ENCODE measurements around the gene PXT1.
"Not testable (repeated sequence)": the region's sequence is repeated elsewhere in the genome, so short reads cannot be mapped to it uniquely, and the experiment has no call there.

PXT1 gene, protein sequence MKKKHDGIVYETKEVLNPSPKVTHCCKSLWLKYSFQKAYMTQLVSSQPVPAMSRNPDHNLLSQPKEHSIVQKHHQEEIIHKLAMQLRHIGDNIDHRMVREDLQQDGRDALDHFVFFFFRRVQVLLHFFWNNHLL

DNA sequence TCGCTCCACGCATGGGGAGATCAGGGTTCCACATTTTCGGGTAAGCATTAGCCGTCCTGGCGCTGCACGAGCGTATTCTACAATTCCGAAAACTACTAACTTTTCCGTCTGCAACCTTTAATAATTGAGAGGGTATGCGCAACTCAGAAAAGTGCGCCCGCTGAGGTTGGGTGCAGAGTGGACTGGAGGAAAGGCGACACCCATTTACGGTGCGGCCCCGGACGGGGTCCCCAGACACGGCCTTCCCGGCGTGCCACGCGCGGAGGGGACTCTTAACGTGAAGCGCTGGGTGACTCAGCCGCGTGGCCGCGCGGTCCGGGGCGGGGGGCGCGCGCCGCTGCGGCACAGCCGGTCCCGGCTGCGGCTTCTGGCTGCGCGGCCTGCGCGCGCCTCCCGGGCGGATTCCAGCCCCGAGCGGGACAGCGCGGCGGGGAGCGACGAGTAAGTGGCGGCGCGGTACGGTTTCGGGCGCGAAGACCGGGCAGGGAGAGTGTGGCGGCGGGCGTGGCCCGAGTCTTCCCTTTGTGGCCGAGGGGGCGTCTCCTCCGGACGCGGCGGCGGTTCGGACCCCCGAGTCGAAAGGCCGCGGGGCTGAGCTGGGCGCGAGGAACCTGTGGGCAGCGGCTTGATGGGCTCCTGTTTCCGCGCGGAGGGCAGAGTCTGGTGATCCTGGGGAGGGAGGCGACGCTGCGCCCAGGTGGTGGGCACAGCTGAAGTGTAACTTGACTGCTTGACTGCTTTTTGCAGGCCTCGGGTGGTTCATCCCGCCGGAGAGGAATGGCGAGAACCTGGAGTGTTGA, at the start of gene PXT1, which contains the start of gene KCTD20:
Gene PXT1 (minus strand): TSS at position 184 of the 800 bp plus-strand sequence. CDS start 16,772 bp downstream, outside the sequence.
Gene KCTD20 (plus strand): TSS at position 330 of the 800 bp plus-strand sequence. CDS start 27,098 bp downstream, outside the sequence.
- DNase-seq = peak; percentile 88

DNA sequence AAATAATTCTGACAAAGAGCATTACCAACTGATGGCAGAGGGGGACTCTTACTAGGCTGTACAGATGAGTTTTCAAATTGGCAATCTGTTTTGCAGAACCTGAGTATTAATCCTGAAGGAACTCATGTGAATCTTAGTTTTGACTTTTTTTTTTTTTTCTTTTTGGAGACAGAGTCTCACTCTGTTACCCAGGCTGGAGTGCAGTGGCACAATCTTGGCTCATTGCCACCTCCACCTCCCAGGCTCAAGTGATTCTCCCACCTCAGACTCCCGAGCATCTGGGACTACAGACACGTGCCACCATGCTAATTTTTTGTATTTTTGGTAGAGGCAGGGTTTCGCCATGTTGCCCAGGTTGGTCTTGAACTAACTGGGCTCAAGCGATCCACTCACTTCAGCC, 49.4 kb upstream of the PXT1 start:
- DNase-seq = no peak

GRCh38 chr6:36491378-36491965, 48.8 kb upstream of the PXT1 start:
- DNase-seq = no peak

DNA sequence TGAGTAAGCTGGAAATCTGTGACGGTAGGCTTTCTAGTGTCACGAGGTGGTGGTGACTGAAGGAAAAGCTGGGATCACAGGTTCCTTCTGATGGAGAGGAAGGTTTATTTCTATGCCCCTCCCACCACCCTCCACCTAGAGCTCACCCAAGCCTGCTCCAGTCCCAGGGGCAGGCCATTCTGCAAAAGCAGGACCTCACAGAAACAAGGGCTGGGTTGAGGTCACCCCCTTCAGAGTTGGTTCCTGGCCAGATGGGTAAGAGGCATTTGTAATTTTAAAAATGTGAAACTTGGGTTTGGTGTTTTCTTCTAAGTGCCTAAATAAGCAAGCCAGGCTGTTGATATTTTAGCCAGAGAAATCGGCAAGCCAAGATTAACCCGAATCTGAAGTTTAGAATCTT, 46.8 kb upstream of the PXT1 start:
- no peak for DNase-seq

GRCh38 chr6:36488221-36488620, 45.6 kb upstream of the PXT1 start:
- no peak for DNase-seq

DNA sequence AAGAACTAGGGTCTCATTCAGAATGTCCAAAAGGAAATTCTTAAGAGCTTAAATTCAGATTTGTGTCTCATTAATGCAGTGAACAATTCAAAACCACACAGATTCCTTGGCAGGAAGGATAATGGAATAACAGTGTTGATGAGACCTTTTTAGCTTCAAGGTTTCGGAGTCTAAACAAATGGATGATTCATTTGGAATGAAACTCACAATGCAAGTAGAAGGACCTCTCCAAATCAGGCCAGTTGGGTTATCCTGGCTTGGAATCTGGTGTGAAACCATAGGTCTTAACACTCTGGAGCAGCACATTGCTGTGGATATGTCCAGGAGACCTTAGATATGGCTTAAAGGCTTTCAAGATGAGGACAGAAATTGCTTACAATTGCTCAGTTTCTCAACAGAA, 45.0 kb upstream of the PXT1 start:
- no peak for DNase-seq

DNA sequence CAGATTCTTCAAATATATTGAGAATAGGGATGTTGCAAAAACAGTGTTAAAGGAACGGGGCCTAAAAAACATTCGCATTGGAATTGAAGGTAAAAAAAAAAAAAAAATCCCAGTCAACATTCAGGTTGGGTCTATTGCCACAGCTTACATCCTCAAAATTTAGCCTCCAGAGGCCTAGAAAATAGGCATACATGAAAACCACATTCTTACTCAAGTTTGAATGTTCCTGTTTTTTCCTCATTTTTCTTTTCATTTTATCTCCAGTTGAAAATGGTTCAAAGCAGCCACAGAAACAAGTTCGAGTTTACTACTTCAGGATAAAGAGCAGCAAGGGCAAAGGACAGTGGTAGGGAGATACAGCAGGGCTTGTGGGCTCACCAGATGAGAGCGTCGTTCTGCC, 42.1 kb upstream of the PXT1 start:
- no peak for DNase-seq

DNA sequence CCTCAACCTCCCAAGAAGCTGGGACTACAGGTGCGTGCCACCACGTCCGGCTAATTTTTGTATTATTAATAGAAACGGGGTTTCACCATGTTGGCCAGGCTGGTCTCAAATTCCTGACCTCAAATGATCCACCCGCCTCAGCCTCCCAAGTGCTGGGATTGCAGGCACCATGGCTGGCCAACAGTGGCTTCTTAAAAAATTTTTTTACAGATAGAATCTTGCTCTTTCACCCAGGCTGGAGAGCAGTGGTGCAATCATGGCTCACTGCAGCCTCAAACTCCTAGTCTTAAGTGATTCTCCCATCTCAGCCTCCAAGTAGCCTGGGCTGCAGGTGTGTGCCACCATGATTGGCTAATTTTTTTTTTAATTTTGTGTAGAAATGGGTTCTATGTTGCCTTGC, 40.7 kb upstream of the PXT1 start:
- DNase-seq = not testable (repeated sequence)

- no peak for DNase-seq
Measured at GRCh38 chr6:36479256-36479655, 36.6 kb upstream of the PXT1 start.

- no peak for DNase-seq
Measured at GRCh38 chr6:36478051-36478526, 35.4 kb upstream of the PXT1 start.

- no peak for DNase-seq
Measured at GRCh38 chr6:36469946-36470345, 27.3 kb upstream of the PXT1 start.

DNA sequence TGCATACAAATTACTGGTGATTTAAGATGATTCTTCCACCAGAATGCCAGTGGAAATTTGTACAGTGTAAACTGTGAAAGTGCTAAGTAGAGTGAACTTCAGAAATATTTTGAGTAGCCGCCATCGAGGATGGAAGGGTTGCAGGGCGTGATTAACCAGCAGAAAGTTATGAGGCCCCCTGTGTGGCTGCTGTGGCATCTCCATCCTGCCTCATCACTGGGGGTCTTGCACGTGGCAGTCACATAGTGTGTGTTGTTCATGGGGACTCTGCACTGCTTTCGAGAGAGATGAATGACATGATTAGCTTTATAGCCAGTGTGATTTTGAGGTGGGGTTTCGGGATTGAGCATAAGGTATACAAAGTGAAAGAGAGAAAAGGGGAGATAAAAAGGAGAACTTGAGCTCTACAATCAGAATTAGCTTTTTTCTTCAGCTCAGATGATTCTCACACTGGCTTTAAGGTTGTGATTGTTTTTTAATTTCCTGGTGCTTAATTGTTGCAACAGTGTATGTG, 26.6 kb upstream of the PXT1 start:
- DNase-seq = no peak

DNA sequence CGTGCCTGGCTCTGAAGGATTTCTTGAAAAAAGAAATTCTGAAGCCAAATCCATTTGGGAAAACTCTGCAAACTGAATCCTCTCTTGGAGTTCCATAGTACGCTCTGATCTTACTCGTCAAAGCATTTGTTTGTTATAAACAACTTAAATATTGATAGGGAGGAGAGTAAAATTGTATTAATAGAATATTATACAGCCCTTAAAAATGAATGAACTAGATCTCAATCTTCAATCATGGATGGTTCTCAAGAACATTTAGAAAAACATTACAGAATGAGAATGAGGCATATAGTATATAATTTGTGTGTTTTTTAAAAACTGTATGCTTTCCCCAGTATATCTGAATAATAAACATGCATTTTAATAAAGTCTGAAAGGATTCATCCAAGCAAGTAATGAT, 25.0 kb upstream of the PXT1 start:
- no peak for DNase-seq

DNA sequence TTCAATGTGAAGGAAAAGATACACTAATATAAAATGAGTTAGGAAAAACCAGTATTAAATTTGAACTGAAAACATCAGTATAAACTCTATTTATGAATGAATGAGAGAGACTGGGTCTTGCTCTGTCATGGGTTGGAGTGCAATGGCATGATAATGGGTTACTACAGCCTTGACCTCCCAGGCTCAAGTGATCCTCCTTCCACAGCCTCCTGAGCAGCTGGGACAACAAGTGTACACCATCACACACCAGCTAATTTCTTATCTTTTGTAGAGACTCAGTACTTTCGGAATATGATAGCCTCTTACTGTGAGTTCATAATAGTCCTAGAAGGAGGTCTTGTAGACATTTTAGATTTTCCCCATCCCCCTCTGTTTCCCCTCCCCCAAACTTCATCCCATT, 21.6 kb upstream of the PXT1 start:
- no peak for DNase-seq

- DNase-seq = no peak
Measured at GRCh38 chr6:36463676-36464075, 21.0 kb upstream of the PXT1 start.

GRCh38 chr6:36461646-36462045, 19.0 kb upstream of the PXT1 start:
- no peak for DNase-seq

DNA sequence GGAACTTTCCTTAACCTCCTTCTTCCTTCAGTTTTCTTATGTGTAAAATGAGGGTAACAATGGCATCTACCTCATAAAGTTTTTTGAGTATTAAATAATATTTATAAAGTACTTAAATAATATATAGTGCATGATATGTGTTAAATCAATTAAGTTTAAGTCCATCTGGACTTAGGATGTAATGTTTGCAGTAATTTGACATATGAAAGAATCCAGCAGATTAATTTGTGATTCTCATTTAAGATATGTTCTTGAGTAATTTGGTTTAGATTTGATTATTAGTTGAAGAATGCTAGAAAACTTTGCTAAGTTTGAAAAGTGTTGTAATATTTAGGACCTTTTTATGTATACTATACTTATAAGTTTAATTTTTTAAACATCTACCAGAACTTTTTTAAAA, 18.3 kb upstream of the PXT1 start:
- no peak for DNase-seq

- DNase-seq = no peak
Measured at GRCh38 chr6:36459501-36459900, 16.8 kb upstream of the PXT1 start.

GRCh38 chr6:36455486-36456027, 12.9 kb upstream of the PXT1 start:
- no peak for DNase-seq

GRCh38 chr6:36452897-36453296, 10.2 kb upstream of the PXT1 start:
- DNase-seq = not testable (repeated sequence)

GRCh38 chr6:36449173-36449572, 6.5 kb upstream of the PXT1 start:
- not testable (repeated sequence) for DNase-seq

- no peak for DNase-seq
Measured at GRCh38 chr6:36445621-36446020, 3.0 kb upstream of the PXT1 start.

DNA sequence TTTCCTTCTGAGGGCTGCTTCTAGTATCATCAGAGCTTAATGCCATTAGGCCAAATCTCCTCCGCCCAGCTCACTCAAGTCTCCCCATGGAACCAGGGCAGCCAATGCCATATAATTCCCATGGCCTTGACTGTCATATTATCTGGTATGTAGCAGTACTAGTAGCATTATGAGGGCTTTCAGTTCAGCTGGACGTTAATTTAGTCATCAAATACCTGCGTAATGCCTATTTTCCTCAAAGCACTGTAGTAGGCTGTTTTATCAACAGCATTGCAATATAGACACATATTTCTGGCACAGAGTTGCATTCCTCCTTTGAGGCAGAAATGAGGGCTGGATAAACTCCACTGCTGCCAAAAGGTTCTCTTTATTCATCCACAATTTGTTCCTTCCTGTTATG, 1.8 kb upstream of the PXT1 start:
- no peak for DNase-seq
